Osteoblast (primary cell): ENCODE measurements around the gene PKP1. TPM values are rescaled to one million over a fixed set of nuclear protein-coding genes. Genes with fewer than 3 reads are reported as not detected.

Experiments
- DNase-seq: peaks from one replicate; pipeline ENCODE4 v3.0.0; 2011; ENCODE audit warnings: low spot score, mixed read lengths; ENCODE audit not compliant: insufficient read length; ENCODE audit errors: missing footprints
- H2AFZ ChIP-seq: 2 replicates; pipeline ENCODE4 v1.6.0; 2011; ENCODE audit warnings: mild to moderate bottlenecking, low read length
- H3K27ac ChIP-seq: 2 replicates; pipeline ENCODE4 v1.5.1; 2011; ENCODE audit warnings: mild to moderate bottlenecking, low read depth, low read length, moderate library complexity
- H3K27me3 ChIP-seq: 2 replicates; pipeline ENCODE4 v1.6.0; 2012; ENCODE audit warnings: mild to moderate bottlenecking, control low read depth, inconsistent platforms, low read length, moderate library complexity; ENCODE audit not compliant: insufficient read depth
- H3K36me3 ChIP-seq: 2 replicates; pipeline ENCODE4 v1.5.1; 2011; ENCODE audit warnings: mild to moderate bottlenecking, low read length, control low read depth, moderate library complexity; ENCODE audit not compliant: insufficient read depth
- H3K4me1 ChIP-seq: 2 replicates; pipeline ENCODE4 v1.5.1; 2011; ENCODE audit warnings: mild to moderate bottlenecking, low read length, control low read depth, moderate library complexity; ENCODE audit not compliant: insufficient read depth
- H3K4me2 ChIP-seq: 2 replicates; pipeline ENCODE4 v1.6.0; 2011; ENCODE audit warnings: mild to moderate bottlenecking, low read length; ENCODE audit not compliant: insufficient read depth
- H3K4me3 ChIP-seq: fragments of 200-600 bp; sonication (generic); 3 replicates; pipeline ENCODE4 v1.5.1; 2012; ENCODE audit warnings: mild to moderate bottlenecking, low read length, inconsistent platforms; ENCODE audit not compliant: insufficient read depth
- H3K79me2 ChIP-seq: 2 replicates; pipeline ENCODE4 v1.6.0; 2012; ENCODE audit warnings: mild to moderate bottlenecking, low read length, control low read depth, inconsistent platforms; ENCODE audit not compliant: insufficient read depth
- H3K9me3 ChIP-seq: 2 replicates; pipeline ENCODE4 v1.5.1; 2011; ENCODE audit warnings: low read depth, low read length, control low read depth
- H4K20me1 ChIP-seq: 2 replicates; pipeline ENCODE4 v1.6.0; 2012; ENCODE audit warnings: mild to moderate bottlenecking, low read length, control low read depth; ENCODE audit not compliant: insufficient read depth
- CTCF ChIP-seq: IDR thresholded peaks from 2 replicates; pipeline ENCODE4 v1.5.1; 2011; ENCODE audit warnings: mild to moderate bottlenecking, low read depth, low read length, moderate library complexity; ENCODE audit errors: extremely low read depth
- total RNA-seq: library from RNA; depleted of rRNA; stranded (reverse); fragments of >200 nt; gene quantifications from 2 replicates; pipeline ENCODE4 v1.2.3, GENCODE V29; 2012

Gene PKP1
- total RNA-seq, 1 donor, result under 0.01 TPM

DNA sequence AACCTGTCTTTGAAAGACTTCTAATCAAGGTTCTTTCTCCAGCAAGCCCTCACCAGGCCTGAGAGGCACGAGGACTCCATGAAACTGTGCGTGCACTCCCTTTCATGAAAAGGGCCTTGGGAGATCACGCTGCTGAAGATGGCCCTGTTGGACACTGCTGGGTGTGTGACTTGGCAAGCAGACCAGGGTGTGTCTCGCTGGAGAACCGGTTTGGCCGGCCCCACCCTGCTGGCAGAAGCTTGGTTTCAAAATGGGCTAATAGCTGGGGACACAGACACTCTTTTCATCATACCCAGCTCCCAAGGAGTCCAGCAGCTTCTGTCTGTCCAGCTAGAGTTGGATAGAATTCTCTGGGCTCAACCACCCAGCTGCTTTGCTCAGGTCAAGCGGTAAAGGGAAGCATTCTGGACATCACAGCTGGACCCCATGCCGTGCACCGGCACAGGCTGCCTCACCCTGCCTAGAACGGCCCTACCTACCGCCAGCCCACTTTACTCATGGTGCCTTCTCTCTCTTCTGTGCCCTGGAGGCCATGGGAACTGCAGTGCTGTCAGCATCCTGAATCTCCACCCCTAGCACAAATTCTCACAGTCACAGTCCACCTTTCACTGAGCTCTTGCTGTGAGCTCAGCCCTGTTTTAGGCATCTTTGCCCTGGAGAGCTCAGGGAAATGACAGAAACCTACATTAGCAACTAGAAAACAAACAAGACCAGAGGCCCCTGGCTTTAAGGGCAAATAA, 24.6 kb downstream of the PKP1 start:
- peak; percentile 47 for DNase-seq
- no peak overlapping the region for H3K4me3 ChIP-seq
- H3K4me2 ChIP-seq, result no peak overlapping the region
- no peaks in the 10 kb centered on the region for H3K36me3 ChIP-seq
- H2AFZ ChIP-seq, result no peak overlapping the region
- peaks cover 17% of the 10 kb centered on the region for H3K4me1 ChIP-seq
- no peaks in the 10 kb centered on the region for H3K9me3 ChIP-seq
- peaks cover 8% of the 10 kb centered on the region for H3K27me3 ChIP-seq
- no peaks in the 10 kb centered on the region for H4K20me1 ChIP-seq
- TF ChIP-seq CTCF, result no peak
- no peaks in the 10 kb centered on the region for H3K79me2 ChIP-seq
- no peak overlapping the region for H3K27ac ChIP-seq

DNA sequence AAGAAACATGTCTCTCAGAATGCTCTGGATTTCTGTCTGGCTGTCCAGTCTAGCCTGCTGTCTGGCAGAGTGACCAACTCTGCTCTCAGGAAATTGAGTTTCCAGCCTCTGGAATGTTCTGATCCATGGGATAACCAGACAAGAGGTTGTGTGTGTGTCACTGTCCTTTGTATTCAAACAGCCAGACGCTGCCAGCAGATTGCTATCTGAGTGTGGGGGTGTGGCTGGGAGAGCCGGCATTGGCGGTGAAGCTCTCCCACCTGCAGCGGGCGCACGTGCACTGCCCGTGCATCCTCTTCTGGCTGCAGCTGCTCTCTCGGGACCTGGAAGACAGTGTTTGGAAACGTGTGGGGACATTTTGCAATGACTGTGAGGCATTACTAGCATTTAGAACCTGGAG, 26.1 kb downstream of the PKP1 start:
- Histone ChIP-seq H3K79me2 (no peaks in the 10 kb centered on the region), H3K4me3 (no peak overlapping the region), H3K36me3 (no peaks in the 10 kb centered on the region), H3K4me2 (no peak overlapping the region), H4K20me1 (no peaks in the 10 kb centered on the region), H3K4me1 (peaks cover 17% of the 10 kb centered on the region), H2AFZ (no peak overlapping the region), H3K27me3 (peaks cover 3% of the 10 kb centered on the region), H3K9me3 (no peaks in the 10 kb centered on the region), H3K27ac (no peak overlapping the region)
- DNase-seq, result peak; percentile 94
- no peak for TF ChIP-seq CTCF

GRCh38 chr1:201310251-201310985, 27.1 kb downstream of the PKP1 start:
- H3K79me2 ChIP-seq, result no peaks in the 10 kb centered on the region
- no peaks in the 10 kb centered on the region for H3K36me3 ChIP-seq
- peaks cover 17% of the 10 kb centered on the region for H3K4me1 ChIP-seq
- no peak overlapping the region for H3K27ac ChIP-seq
- H3K4me2 ChIP-seq, result no peak overlapping the region
- no peaks in the 10 kb centered on the region for H3K9me3 ChIP-seq
- no peak for DNase-seq
- H4K20me1 ChIP-seq, result no peaks in the 10 kb centered on the region
- no peak for TF ChIP-seq CTCF
- peaks cover under 1% of the 10 kb centered on the region for H3K27me3 ChIP-seq
- H2AFZ ChIP-seq, result no peak overlapping the region
- no peak overlapping the region for H3K4me3 ChIP-seq

DNA sequence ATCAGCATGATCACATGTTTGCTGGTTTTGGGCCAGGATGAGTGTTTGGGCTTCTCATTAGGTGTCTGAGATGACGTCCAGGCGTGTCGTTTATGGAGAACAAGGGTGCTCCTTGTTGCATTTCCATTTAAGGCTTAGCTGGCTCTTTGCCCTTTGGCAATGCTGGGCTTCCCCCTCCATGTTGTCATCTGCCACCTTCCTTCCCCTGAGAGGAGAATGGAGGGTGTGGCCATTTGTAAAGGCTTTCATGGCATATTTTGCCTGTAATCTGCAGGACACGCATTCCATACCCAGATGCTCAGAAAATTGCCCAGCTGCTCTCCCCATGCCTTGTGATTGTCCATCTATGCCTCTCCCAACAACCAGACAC, 27.7 kb downstream of the PKP1 start:
- H3K4me2 ChIP-seq, result no peak overlapping the region
- H3K79me2 ChIP-seq, result no peaks in the 10 kb centered on the region
- peak; percentile 83 for DNase-seq
- H3K36me3 ChIP-seq, result no peaks in the 10 kb centered on the region
- H3K4me1 ChIP-seq, result peaks cover 17% of the 10 kb centered on the region
- H4K20me1 ChIP-seq, result no peaks in the 10 kb centered on the region
- H3K27ac ChIP-seq, result no peak overlapping the region
- no peak overlapping the region for H2AFZ ChIP-seq
- no peaks in the 10 kb centered on the region for H3K9me3 ChIP-seq
- H3K4me3 ChIP-seq, result no peak overlapping the region
- H3K27me3 ChIP-seq, result no peaks in the 10 kb centered on the region
- TF ChIP-seq CTCF, result no peak
